ENCODE data around the gene GIN1.
A peak's percentile ranks its signal among the peaks of the same experiment; 100 is the strongest.
"Not testable (repeated sequence)": the region's sequence is repeated elsewhere in the genome, so short reads cannot be mapped to it uniquely, and the experiment has no call there.

Gene GIN1

GRCh38 chr5:103110403-103110802 lies 9.5 kb downstream of the GIN1 start:
- no peak for DNase-seq

DNA sequence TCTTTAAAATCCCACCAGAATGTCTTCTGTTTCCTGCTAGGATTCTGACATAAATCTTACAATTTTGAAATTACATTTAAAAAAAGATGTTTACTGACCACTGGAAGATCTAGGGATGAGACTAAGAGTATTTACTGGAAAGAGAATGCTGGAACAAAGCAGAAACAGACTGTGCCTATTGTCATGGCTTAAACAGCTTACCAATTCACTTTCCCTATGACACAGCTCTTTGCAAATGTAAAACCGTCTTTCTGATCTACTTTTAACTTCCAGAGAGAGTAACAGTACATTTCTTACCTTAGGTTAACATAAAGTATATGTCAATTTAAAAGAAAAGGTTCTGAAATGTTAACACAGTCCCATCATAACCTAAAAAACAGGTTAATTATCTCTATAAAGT lies 10.7 kb downstream of the GIN1 start:
- DNase-seq, result no peak

DNA sequence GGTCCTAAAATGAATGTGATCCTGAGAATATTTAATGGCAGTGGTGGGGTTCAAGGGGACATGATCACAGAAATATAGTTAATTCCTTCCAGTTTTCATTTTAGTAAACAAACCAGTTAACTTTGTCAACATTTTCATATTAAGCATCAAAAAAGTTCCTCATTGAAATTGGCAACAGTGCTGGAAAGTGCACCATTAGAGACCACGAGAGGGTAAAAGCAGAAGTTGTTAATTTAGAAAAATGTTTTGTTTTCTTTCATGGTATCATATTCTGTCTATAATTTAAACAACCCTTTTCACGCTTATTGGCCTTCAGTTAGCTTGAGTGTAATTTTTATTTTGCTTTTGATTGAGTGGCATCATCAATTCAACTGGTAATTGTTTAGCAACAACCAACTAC lies 11.9 kb downstream of the GIN1 start:
- no peak for DNase-seq

GRCh38 chr5:103102234-103102633 lies 17.7 kb downstream of the GIN1 start:
- no peak for DNase-seq

- DNase-seq, result no peak
These were observed 18.7 kb downstream of the GIN1 start for GRCh38 chr5:103101079-103101750.

DNA sequence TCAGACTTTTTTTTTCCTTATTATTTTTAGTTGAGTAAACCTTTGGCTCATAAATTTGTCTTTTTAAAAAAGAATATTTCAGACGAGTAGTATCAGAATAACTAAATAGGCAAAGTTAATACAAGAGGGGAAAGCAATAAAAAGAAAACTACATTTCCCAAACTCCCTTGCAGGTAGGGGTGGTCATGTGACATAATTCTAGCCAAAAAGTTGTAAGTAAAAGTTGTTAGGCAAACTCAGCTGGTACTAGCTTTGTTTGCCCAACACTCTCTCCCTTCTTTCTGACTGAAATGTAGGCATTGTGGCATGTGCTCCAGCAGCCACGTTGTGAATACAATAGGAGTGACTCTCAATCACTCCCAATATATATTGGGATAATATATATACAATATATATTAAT lies 20.9 kb downstream of the GIN1 start:
- DNase-seq, result no peak

- no peak for DNase-seq
These were observed 25.2 kb downstream of the GIN1 start for GRCh38 chr5:103094737-103095136.

GRCh38 chr5:103093727-103094126 lies 26.2 kb downstream of the GIN1 start:
- no peak for DNase-seq

DNA sequence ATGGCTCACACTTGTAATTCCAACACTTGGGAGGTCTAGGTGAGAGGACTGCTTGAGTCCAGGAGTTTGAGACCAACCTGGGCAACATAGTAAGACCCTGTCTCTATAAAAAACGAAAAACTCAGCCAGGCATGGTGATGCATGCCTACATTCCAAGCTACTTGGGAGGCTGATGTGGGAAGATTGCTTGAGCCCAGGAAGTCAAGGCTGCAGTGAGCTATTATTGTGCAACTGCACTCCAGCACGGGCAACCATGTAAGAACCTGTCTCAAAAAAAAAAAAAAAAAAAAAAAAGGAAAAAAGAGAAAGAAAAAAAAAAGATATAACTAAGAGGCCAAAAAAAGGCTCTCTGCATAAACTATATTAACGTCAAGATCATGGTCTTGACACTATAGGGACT lies 27.3 kb downstream of the GIN1 start:
- no peak for DNase-seq

DNA sequence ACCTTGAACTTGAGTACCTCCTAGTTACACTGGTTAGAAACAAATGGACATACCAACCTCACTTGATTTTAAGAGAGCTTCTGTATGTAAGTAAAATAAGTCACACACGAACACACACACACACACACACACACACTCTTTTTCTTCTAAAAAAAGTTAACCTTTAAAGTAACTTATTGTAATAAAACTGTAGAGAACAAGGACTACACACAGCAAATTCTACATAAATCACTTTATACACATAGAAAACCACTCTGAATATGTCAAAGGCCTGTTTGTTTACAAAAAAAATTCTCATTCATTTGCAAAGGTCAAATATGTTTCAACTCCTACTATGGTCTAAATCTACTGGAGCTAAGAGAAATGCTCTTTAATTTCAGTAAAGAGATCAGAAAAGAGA lies 29.1 kb downstream of the GIN1 start:
- DNase-seq, result no peak

DNA sequence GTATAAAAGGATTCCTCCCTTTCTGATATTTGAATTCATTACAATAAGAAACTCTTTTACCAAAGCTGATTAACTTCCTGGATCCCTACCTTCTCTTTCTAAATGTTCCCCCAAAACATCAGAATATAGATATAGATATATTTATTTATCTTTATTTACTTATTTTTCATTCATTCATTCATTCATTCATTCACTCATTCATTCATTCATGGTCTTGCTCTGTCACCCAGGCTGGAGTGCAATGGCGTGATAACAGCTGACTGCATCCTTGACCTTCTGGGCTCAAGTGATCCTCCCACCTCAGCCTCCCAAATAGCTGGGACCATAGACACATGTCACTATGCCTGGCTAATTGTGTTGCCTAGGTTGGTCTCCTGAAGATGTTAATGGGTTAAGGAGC lies 30.7 kb downstream of the GIN1 start:
- DNase-seq, result no peak

GRCh38 chr5:103086547-103086946 lies 33.4 kb downstream of the GIN1 start:
- DNase-seq, result no peak

DNA sequence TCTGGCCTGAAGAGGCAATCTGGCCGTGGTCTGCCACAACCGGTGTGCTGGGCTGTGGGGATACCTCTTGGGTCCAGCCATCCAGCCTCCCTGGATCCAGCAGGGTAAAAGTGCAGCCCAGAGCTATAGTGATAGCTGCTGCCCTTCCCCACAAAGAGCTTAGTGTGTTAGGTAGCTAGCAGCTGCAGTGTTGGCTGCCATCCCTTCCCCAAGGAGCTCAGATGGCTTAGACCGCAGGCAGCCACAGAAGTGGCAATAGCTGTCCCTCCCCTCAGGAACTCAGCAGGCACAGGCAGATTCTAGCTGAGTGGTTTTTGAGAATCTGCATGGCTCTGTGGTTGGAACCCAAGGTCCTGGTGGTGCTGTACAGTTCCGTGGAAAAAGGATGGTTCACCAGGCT lies 40.1 kb downstream of the GIN1 start:
- DNase-seq, result no peak

GRCh38 chr5:103075442-103075841 lies 44.5 kb downstream of the GIN1 start:
- no peak for DNase-seq

DNA sequence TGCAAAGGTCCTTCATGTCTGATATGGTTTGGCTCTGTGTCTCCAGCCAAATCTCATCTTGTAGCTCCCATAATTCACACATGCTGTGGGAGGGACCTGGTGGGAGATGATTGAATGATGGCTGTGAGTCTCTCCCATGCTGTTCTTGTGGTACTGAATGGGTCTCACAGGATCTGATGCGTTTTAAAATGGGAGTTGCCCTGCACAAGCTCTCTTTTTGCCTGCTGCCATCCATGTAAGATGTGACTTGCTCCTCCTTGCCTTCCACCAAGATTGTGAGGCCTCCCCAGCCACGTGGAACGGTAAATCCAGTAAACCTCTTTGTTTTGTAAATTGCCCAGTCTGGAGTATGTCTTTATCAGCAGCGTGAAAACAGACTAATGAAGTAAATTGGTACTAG lies 46.4 kb downstream of the GIN1 start:
- DNase-seq, result not testable (repeated sequence)

DNA sequence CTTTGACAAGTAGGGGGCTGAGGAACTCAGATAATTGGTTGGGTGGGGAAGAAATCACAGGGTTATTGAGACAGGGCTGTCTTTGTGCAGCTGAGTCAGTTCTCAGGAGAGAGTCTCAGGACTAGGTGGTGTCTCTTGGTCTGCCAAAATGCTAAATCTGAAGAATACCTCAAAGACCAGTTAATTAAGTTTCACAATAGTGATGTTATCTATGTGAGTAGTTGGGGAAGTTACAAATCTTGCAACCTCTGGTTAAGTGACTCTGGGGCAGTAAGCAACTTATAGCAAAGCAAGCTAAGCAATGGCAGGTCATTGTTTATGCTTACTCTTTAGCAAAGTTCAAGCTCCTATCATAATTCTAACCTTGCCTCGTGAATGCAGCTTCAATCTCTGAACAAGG lies 53.6 kb downstream of the GIN1 start:
- no peak for DNase-seq

DNA sequence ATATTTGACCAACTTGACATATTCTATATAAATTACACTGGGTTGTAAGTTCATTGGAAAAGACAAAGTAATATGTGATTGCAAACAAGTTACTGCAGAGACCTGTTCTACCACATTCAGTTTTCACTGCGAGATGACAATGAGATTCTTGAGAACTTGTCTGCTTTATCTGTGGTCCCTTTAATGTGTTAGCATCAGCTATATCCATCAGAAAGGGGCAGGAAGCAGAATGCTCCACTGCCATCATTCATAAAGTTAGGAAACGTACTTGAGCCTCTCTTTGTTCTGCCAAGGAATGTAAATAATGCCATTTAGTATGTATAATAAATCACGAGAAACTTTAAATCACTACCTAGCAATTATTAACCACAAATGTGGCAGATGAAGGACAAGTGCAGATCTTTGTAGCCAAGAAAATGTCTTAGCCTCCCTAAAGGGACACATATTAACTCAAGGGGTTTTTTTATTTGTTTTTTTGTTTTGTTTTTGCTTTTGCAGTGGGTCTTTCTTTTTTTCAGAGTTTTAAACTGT lies 59.4 kb downstream of the GIN1 start:
- no peak for DNase-seq

DNA sequence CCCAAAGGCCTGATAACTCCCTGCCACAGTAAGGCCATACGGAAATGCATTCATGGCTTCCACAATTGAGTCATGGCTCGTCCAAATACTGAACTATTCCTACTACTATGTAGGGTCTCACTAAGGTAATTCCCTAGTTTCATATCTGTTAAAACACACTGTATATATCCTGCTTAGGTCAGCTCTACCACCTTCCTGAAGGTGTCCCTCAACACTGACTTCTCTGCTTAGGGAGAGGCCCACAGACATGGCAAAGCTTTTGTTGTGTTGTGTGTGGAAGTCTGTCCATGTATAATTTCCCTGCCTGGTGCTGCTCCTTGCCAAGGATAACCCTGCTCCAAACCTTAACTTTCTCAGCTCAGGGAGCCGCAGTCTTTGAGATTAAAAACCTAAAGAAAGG lies 60.4 kb downstream of the GIN1 start:
- DNase-seq, result no peak

- DNase-seq, result no peak
These were observed 62.5 kb downstream of the GIN1 start for GRCh38 chr5:103057208-103058130.

- DNase-seq, result not testable (repeated sequence)
These were observed 73.2 kb downstream of the GIN1 start for GRCh38 chr5:103046706-103047105.

DNA sequence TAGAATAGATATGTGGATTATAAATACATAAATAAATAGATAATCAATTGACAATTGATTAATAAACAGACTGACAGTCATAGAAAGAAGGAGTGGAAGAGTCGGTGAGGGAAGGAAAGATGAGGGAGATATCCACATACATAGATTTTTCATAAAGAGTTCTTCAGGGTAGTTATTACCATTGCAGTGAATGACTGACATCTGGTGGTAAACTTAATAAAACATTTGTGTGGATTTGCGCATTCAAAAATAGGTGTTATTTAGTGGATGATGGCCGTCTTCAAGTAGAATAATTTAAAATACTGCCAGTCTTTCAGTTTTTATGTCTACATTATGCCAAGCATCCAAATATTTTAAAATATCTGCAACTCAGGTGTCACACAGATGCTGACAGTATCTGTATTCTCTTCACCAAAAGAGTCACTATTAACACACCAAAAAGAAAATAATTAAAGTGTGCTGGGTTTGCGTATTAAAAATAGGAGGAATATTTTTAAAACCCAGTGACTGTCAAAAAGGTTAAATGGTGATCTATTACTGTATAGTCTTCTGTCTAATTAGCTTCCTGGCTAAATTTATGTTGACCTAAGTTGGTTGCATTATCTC lies 78.8 kb downstream of the GIN1 start:
- peak in 1 of 2 donors; percentile 39 for DNase-seq

GRCh38 chr5:103037673-103038455 lies 82.1 kb downstream of the GIN1 start:
- DNase-seq, result no peak

- no peak for DNase-seq
These were observed 83.3 kb downstream of the GIN1 start for GRCh38 chr5:103036601-103037000.

All from CD4-positive, alpha-beta T cell treated with Interleukin-4 for 1 hour (primary cell).